ENCODE results near the gene SBF2.

Gene SBF2

DNA sequence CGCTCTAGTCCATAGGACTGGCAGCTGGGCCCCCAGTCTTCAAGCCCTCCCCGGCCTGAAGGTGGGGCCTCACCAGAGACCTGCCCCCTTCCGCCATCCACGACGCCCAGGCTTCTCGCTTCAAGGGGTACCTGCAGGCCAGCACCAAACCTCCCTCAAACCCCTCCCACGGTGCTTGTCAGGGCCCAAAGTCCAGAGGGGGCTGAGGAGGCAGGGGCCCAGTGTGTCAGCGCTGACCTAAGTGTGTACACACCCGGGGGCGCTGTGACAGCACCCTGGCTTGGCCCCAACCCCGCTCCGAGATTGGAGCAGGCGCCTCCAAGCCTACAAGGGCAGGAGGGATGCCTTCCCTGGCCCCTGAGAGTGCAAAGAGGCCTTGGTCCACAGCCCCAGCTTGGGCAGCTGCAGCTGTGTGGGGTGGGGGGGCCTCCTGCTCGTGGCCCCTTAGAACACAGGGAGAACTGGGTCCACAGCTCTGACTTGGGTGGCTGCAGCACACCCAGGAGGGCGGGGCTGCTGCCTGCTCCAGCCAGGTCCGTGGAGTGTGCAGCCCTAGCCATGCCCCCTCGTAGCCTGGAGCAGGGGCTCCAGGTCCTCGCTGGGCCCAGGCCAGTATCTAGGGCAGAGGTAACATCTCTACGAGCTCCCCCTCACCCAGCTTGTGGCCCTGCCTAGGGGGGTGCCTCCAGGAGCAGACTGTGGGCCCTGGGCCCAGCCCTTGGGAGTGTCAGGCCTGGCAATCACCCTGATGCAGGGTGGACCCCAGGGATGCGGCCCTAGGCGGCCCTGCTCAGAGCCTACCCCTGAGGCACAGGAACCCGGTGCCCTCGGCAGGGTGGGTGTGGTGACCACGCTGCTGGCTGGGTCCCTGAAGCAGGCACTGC is 4.9 kb downstream of the SBF2 start:
- Histone ChIP-seq H3K4me3 (ENCODE audit: low read depth, low read length, poor library complexity, severe bottlenecking) (no peak overlapping the region), H3F3A (ENCODE audit: insufficient read depth, low read length) (no peaks in the 10 kb centered on the region), H3K4me2 (ENCODE audit: low read length) (no peak overlapping the region), H2AFZ (ENCODE audit: low read length) (no peak overlapping the region), H3K36me3 (ENCODE audit: insufficient read depth, low read length) (no peaks in the 10 kb centered on the region), H3K9me2 (ENCODE audit: low read depth, low read length) (no peaks in the 10 kb centered on the region), H4K20me1 (ENCODE audit: insufficient read depth, low read length) (no peaks in the 10 kb centered on the region), H3K79me2 (ENCODE audit: insufficient read depth, low read length) (no peaks in the 10 kb centered on the region), H3K27ac (ENCODE audit: low read depth, low read length, poor library complexity, severe bottlenecking) (no peak overlapping the region), H3K9me3 (ENCODE audit: low read length) (no peaks in the 10 kb centered on the region), H3K27me3 (ENCODE audit: insufficient read depth, low read length) (no peaks in the 10 kb centered on the region), H3K9ac (ENCODE audit: low read length) (no peak overlapping the region), H3K4me1 (ENCODE audit: insufficient read depth, low read length, severe bottlenecking) (peaks cover 14% of the 10 kb centered on the region)
- TF ChIP-seq EZH2 (IDR thresholded peaks at IDR 0.05; ENCODE audit: borderline replicate concordance, low read length): no peak
- TF ChIP-seq, protein P1, sequence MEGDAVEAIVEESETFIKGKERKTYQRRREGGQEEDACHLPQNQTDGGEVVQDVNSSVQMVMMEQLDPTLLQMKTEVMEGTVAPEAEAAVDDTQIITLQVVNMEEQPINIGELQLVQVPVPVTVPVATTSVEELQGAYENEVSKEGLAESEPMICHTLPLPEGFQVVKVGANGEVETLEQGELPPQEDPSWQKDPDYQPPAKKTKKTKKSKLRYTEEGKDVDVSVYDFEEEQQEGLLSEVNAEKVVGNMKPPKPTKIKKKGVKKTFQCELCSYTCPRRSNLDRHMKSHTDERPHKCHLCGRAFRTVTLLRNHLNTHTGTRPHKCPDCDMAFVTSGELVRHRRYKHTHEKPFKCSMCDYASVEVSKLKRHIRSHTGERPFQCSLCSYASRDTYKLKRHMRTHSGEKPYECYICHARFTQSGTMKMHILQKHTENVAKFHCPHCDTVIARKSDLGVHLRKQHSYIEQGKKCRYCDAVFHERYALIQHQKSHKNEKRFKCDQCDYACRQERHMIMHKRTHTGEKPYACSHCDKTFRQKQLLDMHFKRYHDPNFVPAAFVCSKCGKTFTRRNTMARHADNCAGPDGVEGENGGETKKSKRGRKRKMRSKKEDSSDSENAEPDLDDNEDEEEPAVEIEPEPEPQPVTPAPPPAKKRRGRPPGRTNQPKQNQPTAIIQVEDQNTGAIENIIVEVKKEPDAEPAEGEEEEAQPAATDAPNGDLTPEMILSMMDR (IDR thresholded peaks at IDR 0.05; ENCODE audit: low read length): no peak

DNA sequence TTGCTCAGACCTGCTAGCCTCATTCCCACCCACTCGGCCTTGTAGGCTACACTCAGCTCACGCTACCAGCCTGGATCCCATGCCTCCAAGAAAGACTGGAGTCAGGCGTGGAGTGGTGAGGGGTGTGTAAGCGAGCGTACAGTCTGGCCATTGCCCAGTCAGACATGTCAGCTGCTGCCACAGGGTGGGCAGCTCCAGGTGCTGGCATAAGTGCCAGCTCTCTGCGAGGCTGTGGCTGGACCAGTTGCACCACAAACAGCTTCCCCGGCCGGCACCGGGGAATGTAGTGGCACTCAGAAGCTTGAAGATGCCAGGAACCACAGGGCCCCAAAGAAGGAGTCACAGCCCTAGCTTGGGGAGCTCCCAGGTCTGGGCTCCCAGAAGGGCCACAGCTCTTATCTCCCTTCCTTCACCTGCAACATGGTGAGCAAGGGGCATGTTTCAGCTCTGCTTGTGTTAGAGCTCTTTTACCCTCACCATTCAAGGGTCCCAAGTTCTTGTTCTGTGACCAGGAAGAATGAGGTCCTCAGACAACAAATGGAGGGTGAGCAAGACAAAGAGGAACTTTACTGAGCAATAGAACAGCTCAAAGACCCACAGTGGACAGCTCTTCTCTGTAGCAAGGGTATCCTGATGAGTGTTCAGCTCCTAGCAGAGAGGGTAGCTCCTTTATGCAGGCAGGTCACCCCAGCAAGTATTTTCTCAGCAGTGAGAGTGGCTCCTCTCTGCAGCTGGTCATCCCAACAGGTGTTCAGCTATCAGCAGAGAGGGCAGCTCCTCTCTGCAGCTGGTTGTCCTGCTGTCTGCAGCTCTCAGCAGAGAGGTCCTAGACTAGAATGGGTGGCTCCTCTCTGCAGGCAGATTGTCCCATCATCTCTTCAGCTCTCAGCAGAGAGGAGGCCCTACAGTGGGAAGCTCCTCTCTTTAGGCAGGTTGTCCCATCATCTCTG is 6.0 kb downstream of the SBF2 start:
- TF ChIP-seq, protein P1 (IDR thresholded peaks at IDR 0.05; ENCODE audit: low read length): no peak
- TF ChIP-seq EZH2 (IDR thresholded peaks at IDR 0.05; ENCODE audit: borderline replicate concordance, low read length): no peak
- peaks cover 9% of the 10 kb centered on the region for H3K4me1 ChIP-seq (ENCODE audit: insufficient read depth, low read length, severe bottlenecking)
- H3K79me2 ChIP-seq (ENCODE audit: insufficient read depth, low read length): no peaks in the 10 kb centered on the region
- no peaks in the 10 kb centered on the region for H4K20me1 ChIP-seq (ENCODE audit: insufficient read depth, low read length)
- no peaks in the 10 kb centered on the region for H3K9me3 ChIP-seq (ENCODE audit: low read length)
- no peak overlapping the region for H2AFZ ChIP-seq (ENCODE audit: low read length)
- no peak overlapping the region for H3K4me2 ChIP-seq (ENCODE audit: low read length)
- no peak overlapping the region for H3K4me3 ChIP-seq (ENCODE audit: low read depth, low read length, poor library complexity, severe bottlenecking)
- H3K27me3 ChIP-seq (ENCODE audit: insufficient read depth, low read length): no peaks in the 10 kb centered on the region
- no peak overlapping the region for H3K9ac ChIP-seq (ENCODE audit: low read length)
- H3K27ac ChIP-seq (ENCODE audit: low read depth, low read length, poor library complexity, severe bottlenecking): no peak overlapping the region
- H3K36me3 ChIP-seq (ENCODE audit: insufficient read depth, low read length): no peaks in the 10 kb centered on the region
- H3F3A ChIP-seq (ENCODE audit: insufficient read depth, low read length): no peaks in the 10 kb centered on the region
- H3K9me2 ChIP-seq (ENCODE audit: low read depth, low read length): no peaks in the 10 kb centered on the region

DNA sequence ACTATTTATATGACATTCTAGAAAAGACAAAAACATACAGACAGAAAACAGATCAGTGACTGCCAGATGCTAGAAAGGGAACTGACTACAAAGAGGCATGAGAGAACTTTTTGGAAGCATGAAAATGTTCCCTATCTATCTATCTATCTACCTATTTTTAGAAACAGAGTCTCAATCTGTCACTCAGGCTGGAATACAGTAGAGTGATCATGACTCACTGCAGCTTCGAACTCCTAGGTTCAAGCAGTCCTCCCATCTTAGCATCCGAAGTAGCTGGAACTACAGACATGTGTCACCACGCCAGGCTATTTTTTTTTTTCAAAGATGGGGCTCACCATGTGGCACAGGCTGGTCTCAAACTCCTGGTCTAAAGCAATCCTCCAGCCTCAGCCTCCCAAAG is 6.9 kb downstream of the SBF2 start:
- Histone ChIP-seq H4K20me1 (ENCODE audit: insufficient read depth, low read length) (no peaks in the 10 kb centered on the region), H3K4me1 (ENCODE audit: insufficient read depth, low read length, severe bottlenecking) (peaks cover under 1% of the 10 kb centered on the region), H3F3A (ENCODE audit: insufficient read depth, low read length) (no peaks in the 10 kb centered on the region), H3K9me2 (ENCODE audit: low read depth, low read length) (no peaks in the 10 kb centered on the region), H3K27me3 (ENCODE audit: insufficient read depth, low read length) (no peaks in the 10 kb centered on the region), H3K4me2 (ENCODE audit: low read length) (no peak overlapping the region), H3K9me3 (ENCODE audit: low read length) (no peaks in the 10 kb centered on the region), H3K4me3 (ENCODE audit: low read depth, low read length, poor library complexity, severe bottlenecking) (no peak overlapping the region), H2AFZ (ENCODE audit: low read length) (no peak overlapping the region), H3K9ac (ENCODE audit: low read length) (no peak overlapping the region), H3K27ac (ENCODE audit: low read depth, low read length, poor library complexity, severe bottlenecking) (no peak overlapping the region), H3K79me2 (ENCODE audit: insufficient read depth, low read length) (no peaks in the 10 kb centered on the region), H3K36me3 (ENCODE audit: insufficient read depth, low read length) (no peaks in the 10 kb centered on the region)
- TF ChIP-seq, protein P1 (IDR thresholded peaks at IDR 0.05; ENCODE audit: low read length): no peak
- no peak for TF ChIP-seq EZH2 (IDR thresholded peaks at IDR 0.05; ENCODE audit: borderline replicate concordance, low read length)

Data from OCI-LY1 (cell line).